HEK293 (cell line): Measurements from ENCODE around the gene KRTAP3-3.

Experiments used
- FEZF1 ChIP-seq: fragments of 450-650 bp; formaldehyde crosslinking; IDR thresholded peaks from 2 replicates; pipeline ENCODE4 v1.5.1; 2016; ENCODE audit warnings: missing biosample characterization, missing genetic modification characterization
- TCF7L2 ChIP-seq: IDR thresholded peaks from 2 replicates; pipeline ENCODE4 v1.6.1; 2011; ENCODE audit warnings: low read depth, mild to moderate bottlenecking, inconsistent platforms, low read length, moderate library complexity, borderline replicate concordance
- ZFP3 ChIP-seq: fragments of 450-650 bp; formaldehyde crosslinking; IDR thresholded peaks from 2 replicates; pipeline ENCODE4 v1.5.1; 2016; ENCODE audit warnings: low read depth, missing biosample characterization, missing genetic modification characterization
- ZNF157 ChIP-seq: fragments of 450-650 bp; formaldehyde crosslinking; IDR thresholded peaks from 2 replicates; pipeline ENCODE4 v1.5.1; 2016; ENCODE audit warnings: missing biosample characterization, missing genetic modification characterization
- ZNF175 ChIP-seq: fragments of 450-650 bp; formaldehyde crosslinking; IDR thresholded peaks from 2 replicates; pipeline ENCODE4 v1.5.1; 2016; ENCODE audit warnings: missing biosample characterization, missing genetic modification characterization
- ZNF2 ChIP-seq: fragments of 450-650 bp; formaldehyde crosslinking; IDR thresholded peaks from 2 replicates; pipeline ENCODE4 v1.5.1; 2016; ENCODE audit warnings: missing biosample characterization, missing genetic modification characterization
- ZNF416 ChIP-seq: fragments of 450-650 bp; formaldehyde crosslinking; IDR thresholded peaks from 2 replicates; pipeline ENCODE4 v1.5.1; 2016; ENCODE audit warnings: missing biosample characterization, missing genetic modification characterization
- ZNF548 ChIP-seq: fragments of 450-650 bp; formaldehyde crosslinking; IDR thresholded peaks from 2 replicates; pipeline ENCODE4 v1.5.1; 2016; ENCODE audit warnings: missing biosample characterization, missing genetic modification characterization
- ZNF560 ChIP-seq: fragments of 450-650 bp; formaldehyde crosslinking; IDR thresholded peaks from 2 replicates; pipeline ENCODE4 v1.5.1; 2017; ENCODE audit warnings: missing biosample characterization, missing genetic modification characterization, borderline replicate concordance
- TF ChIP-seq, protein P1 (sequence below): fragments of 450-650 bp; formaldehyde crosslinking; IDR thresholded peaks from 2 replicates; pipeline ENCODE4 v1.5.1; 2016; ENCODE audit warnings: missing biosample characterization, missing genetic modification characterization
- TF ChIP-seq, protein P2 (sequence below): fragments of 450-650 bp; formaldehyde crosslinking; IDR thresholded peaks from 2 replicates; pipeline ENCODE4 v1.5.1; 2017; ENCODE audit warnings: missing biosample characterization, missing genetic modification characterization
- TF ChIP-seq, protein P3 (sequence below): fragments of 450-650 bp; formaldehyde crosslinking; IDR thresholded peaks from 2 replicates; pipeline ENCODE4 v1.5.1; 2016; ENCODE audit warnings: missing biosample characterization, missing genetic modification characterization

The KRTAP3-3 gene

DNA sequence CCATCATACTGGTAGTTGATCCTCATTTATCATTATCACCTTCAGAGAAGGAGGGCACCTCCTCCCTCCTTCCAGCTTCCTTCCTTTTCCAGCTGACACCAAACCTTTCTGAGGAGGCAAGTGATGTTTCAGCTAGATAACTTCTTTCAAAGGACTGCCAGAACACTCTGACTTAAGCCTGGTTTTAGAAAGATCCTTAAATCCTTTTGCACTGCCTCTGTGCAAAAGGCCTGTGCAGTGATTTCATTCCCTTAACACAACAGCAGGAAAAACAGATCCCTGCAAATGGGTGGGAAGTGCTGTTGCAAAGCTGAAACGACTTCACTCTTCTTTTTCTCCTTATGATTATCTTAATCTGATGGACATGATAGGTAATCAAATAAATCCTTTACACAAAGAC lies 49.4 kb downstream of the KRTAP3-3 start (continued):
- TF ChIP-seq, protein P1, sequence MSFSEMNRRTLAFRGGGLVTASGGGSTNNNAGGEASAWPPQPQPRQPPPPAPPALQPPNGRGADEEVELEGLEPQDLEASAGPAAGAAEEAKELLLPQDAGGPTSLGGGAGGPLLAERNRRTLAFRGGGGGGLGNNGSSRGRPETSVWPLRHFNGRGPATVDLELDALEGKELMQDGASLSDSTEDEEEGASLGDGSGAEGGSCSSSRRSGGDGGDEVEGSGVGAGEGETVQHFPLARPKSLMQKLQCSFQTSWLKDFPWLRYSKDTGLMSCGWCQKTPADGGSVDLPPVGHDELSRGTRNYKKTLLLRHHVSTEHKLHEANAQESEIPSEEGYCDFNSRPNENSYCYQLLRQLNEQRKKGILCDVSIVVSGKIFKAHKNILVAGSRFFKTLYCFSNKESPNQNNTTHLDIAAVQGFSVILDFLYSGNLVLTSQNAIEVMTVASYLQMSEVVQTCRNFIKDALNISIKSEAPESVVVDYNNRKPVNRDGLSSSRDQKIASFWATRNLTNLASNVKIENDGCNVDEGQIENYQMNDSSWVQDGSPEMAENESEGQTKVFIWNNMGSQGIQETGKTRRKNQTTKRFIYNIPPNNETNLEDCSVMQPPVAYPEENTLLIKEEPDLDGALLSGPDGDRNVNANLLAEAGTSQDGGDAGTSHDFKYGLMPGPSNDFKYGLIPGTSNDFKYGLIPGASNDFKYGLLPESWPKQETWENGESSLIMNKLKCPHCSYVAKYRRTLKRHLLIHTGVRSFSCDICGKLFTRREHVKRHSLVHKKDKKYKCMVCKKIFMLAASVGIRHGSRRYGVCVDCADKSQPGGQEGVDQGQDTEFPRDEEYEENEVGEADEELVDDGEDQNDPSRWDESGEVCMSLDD, result no peak
- TF ChIP-seq ZNF157 (tag by site-specific recombination) (no peak), ZFP3 (tag by site-specific recombination) (no peak), ZNF175 (tag by site-specific recombination) (no peak), ZNF560 (tag by site-specific recombination) (no peak), FEZF1 (tag by site-specific recombination) (no peak), TCF7L2 (no peak), ZNF2 (tag by site-specific recombination) (no peak), ZNF416 (tag by site-specific recombination) (no peak), ZNF548 (tag by site-specific recombination) (no peak)
- TF ChIP-seq, protein P2, sequence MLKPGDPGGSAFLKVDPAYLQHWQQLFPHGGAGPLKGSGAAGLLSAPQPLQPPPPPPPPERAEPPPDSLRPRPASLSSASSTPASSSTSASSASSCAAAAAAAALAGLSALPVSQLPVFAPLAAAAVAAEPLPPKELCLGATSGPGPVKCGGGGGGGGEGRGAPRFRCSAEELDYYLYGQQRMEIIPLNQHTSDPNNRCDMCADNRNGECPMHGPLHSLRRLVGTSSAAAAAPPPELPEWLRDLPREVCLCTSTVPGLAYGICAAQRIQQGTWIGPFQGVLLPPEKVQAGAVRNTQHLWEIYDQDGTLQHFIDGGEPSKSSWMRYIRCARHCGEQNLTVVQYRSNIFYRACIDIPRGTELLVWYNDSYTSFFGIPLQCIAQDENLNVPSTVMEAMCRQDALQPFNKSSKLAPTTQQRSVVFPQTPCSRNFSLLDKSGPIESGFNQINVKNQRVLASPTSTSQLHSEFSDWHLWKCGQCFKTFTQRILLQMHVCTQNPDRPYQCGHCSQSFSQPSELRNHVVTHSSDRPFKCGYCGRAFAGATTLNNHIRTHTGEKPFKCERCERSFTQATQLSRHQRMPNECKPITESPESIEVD (tag by site-specific recombination), result no peak
- TF ChIP-seq, protein P3, sequence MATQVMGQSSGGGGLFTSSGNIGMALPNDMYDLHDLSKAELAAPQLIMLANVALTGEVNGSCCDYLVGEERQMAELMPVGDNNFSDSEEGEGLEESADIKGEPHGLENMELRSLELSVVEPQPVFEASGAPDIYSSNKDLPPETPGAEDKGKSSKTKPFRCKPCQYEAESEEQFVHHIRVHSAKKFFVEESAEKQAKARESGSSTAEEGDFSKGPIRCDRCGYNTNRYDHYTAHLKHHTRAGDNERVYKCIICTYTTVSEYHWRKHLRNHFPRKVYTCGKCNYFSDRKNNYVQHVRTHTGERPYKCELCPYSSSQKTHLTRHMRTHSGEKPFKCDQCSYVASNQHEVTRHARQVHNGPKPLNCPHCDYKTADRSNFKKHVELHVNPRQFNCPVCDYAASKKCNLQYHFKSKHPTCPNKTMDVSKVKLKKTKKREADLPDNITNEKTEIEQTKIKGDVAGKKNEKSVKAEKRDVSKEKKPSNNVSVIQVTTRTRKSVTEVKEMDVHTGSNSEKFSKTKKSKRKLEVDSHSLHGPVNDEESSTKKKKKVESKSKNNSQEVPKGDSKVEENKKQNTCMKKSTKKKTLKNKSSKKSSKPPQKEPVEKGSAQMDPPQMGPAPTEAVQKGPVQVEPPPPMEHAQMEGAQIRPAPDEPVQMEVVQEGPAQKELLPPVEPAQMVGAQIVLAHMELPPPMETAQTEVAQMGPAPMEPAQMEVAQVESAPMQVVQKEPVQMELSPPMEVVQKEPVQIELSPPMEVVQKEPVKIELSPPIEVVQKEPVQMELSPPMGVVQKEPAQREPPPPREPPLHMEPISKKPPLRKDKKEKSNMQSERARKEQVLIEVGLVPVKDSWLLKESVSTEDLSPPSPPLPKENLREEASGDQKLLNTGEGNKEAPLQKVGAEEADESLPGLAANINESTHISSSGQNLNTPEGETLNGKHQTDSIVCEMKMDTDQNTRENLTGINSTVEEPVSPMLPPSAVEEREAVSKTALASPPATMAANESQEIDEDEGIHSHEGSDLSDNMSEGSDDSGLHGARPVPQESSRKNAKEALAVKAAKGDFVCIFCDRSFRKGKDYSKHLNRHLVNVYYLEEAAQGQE, result no peak
